ENCODE data around the gene EFNB2.

The EFNB2 gene

DNA sequence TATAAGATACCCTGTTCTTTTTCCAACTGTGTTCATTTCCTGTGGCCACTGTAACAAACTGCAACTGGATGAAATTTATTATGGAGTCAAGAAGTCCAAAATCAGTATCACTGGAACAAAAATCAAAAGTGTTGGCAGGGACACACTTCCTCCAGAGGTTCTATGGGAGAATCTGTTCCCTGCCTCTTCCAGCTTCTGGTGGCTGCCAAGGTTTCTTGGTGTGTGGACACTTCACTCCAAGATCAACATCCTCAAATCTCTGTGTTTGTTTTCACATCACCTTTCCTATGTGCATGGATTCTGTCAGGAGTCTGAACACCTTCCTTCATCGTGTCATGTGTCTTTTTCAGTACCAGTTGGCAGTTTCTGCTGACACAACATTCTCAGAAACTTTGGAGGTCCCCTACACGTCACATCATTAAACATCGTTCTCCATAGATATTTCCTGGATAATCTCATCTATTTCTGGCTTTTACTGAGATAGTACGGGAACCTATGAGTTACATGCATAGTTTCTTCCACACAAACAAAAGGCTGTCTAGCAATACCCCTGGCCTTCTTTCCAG, 15.2 kb upstream of the EFNB2 start:
- no peak for DNase-seq

DNA sequence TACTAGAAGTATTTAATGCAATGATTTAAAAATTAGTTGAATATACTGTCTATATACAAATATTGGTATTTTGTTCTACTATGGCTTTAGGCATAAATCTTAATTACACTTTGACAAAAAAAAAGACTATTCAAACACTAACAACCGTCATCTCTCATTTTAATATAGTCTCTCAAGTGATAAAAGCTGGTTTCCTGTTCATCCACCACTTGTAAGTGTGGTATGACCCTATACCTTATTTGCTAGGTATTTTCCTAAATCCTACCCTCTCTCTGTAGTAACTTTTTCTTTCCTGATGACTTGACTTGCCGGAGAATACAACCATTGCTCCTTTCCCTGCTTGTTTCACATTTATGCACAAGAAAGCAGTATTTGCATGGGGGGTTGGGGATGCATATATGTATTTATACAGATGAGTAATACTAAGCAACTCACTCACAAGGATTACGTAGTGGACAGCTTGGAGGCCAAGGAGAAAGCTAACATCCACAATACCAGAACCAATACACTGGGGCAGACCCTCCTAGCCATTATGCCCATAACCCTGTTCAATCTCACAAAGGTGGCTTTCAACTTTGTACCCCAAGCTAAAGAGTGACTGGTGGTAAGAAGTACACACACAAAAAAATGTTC, 12.7 kb upstream of the EFNB2 start:
- no peak for DNase-seq

DNA sequence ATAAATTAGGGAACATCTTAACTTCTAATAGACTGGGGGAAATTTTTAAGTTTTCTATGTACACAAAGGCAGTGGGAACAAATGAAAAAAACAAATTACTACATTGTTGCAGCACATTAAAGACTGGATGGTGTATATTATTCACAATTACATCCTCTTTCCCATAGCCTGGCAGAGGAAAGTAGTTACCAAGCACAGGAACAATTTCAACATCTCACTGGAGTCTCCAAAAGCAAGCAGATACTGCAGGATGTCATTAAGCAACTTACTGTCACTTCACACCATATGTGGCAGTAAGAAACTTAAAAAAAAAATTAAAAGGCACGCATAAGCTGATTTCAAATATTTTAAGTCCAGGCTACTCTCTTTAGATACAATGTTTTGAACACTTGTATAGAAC, 6.4 kb upstream of the EFNB2 start:
- DNase-seq = no peak

DNA sequence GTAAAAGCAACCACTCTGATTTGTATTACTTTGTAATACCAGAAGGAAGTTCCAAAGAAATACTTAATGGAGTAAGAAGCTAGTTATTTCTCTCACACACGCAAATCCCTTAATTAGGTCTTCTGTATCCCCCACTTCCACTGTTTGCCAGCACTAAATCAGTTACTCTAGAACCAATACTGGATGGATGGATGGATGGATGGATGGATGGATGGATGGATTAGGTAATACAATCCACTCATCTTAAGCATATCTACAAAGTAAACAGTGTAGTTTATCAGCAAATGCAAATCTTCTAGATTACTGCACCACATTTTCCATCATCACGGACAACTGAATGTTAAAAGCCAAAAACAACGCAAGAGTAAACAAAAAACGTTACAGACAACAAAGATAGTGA, 5.2 kb upstream of the EFNB2 start:
- no peak for DNase-seq

DNA sequence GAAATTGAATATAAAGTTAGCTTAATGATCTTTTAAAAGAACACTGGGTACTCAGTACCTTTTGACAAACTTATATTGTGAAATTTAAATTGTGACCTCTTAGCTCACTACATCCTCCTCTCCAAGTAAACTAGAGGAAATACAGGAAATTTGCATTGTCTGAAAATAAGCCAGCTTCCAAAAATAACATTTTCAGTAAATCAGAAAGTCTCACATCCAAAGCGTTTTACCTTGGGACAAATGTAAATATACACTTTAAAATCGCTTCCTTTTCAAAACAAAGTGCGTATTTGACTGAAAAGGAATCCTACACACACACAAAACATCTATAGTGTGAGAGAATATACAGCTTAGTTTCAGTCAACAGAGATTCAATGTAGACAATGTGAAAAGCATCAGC, 2.1 kb upstream of the EFNB2 start:
- no peak for DNase-seq

DNA sequence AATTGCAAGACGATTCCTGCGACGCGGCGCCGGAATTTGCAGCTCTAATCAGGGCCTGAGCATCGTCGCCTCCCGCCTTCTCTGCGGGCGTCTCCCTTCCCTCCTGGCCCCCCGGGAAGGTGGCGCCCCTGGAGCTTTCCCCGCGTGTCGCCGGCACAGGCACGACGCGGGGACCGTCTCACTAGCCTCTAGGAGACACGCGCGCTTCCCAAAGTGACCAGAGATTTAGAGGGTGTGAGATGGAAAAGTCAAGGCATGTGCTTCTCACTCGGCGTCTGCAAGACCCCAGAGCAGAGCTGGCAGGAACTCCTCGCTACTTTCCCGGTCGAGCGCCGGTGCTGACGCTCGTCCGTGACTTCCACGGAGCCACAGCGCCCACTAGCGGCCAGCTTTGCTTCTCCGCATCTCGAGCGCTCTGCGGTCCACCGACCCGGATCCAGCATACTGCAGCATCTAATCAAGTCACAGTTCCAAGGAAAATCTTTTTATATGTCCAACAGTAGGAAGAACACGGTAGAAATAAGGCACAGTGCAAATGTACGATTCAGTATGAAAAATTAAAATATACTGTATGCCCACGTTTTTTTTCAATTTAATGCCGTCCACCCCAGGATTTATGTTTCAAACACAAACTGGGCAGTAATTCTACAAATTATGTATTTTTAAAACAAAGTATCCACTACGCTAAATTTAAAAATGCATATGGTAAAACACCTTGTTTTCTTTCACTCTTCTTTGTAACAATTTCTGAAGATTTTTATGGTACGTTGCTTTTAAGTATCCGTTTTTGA, 977 bp upstream of the EFNB2 start:
- peak; percentile 52 for DNase-seq

DNA sequence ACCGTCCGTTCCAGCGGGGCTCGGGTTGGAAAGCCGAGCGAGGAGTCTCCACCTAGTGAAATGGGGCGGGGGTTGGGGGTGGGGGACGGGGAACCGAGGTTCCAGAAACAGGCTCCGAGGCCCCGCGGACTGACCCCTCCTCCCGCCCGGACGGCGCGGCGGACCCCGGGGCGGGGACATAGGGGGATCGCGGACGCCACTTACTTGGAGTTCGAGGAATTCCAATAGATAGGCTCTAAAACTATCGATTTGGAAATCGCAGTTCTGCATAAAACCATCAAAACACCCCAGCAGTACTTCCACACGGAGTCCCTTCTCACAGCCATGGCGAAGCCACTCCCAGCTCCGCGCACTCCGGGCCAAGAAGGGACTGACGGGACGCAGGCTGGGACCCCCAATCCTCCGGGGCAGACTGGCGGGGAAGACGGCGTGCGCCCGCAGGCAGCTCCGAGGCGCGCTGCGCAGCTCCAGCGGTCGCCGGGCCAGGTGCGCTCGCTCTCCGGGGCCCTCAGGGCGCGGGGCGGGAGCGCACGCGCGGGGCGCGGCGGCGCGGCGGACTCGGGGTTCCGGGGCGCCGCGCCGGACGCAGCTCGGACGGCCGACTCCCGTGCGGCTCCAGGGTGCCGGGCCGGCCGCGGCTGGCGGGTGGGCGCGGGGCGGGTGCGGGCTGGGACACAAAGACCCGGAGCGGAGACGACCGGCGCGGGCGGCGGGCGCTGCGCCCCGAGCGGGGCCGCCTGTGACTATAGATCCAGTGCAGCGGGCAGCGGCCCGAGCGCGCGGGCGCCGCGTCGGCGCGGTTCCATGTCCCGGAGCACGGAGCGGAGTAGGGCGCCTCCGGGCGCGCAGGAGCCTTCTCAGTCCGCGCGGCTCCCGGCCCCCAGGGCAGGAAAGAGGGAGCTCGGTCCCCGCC, 567 bp downstream of the EFNB2 start:
- no peak for DNase-seq

DNA sequence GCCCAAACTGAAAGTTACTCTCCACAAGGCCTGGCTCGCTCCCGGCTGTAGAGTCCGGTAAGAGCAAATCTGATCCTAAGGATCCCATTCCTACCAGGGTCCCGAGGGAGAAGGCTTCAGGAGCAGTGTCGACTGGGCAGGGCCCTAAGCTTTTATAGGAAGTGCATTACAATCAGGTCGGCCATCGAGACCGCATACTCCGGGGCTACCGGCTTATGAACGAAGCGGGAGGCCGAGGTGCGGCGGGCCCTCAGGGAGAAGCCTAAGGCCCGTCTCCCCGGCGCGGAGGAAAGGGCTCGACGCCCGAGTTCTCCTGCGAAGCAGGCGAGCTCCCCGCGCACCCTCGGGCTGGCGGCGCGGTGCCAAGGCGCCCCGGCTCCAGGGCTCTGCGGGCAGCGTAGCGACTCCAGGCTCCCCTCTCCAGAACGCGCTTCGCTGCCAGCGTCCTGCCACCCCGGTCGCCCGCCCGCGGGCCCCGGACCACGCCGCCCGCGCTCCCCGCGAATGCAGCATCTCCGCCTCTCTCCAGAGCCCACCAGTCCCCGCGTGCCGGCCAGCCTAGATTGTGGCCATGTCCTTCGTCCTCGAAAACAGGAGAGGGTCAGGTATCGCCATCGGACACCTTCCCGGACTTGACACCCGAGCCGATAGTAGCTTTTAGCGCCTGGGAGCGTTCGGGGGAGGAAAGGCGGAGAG, 1.4 kb downstream of the EFNB2 start:
- no peak for DNase-seq

DNA sequence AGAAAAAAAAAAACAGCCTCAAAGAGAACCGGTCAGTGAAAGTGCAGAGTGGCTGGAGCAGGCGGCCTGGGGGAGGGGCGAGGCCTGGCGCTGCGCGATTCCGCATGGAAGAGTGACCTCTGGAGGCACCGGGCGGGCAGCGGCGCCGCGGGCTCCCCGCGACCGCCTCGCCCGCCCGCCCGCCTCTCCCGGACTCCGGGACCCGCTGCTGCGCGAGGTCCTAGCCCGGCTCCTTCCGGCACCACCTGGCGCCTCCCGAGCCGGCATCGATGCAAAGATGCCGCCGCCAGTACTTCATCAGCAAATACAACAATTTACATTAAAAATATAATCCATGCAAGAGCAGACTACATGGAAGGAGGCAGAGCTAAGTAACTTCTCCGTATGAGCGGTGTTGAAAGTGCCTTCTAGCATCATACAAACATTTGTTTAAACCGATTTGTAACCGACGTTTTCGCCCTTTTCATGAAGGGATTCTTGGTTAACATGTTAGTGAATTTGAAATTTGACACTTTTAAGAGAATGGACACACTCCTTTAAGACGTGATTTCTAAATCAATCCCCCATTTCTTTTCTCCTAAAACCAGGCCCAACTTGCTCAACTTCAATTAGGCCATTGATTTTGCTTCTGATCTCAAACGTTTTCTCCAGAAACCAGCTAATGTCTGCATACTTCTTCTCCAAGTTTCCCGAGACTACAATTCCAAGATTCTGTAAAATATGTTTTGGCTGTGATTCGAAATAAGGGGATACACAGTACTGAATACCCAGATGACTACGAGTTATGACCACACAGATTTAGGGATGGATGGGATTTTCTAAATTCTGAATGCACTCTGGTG, 2.1 kb downstream of the EFNB2 start:
- peak; percentile 18 for DNase-seq

DNA sequence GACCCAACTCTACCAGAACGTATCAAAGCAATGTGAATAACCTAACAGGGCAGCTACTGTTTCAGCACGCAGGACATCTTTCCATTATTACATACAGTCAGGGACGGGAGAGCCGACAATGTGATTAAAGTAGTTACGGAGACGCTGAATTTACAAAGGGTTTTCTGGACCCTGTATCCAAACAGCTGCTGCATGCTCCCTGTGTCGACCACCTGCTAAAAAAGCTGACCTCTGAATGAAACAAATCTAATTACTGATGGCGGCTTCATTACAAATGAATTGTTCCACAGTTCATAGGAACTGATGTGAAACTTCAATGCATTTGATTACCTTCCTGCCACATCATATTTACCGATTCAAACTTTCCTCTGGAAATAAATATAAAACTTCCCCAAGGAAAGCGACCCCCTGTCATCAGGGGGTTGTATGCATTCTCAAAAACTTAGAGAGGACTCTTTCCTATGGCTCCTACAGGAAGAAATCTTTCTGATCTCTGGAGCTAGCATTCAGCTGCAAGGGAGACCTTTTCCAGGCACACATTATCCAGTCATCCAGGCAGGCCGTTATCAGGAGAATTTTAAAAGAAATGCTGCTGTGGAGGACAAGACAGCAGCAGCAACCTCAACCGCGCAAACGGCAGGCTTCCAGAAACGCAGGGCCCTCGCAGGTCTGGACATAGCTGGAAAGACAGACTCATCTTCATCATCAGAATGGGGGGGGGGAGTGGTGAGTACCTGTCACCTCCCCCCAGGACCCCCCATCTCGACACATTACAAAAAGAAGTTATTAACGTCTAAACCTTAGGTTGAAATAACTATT, 3.1 kb downstream of the EFNB2 start:
- DNase-seq = no peak

DNA sequence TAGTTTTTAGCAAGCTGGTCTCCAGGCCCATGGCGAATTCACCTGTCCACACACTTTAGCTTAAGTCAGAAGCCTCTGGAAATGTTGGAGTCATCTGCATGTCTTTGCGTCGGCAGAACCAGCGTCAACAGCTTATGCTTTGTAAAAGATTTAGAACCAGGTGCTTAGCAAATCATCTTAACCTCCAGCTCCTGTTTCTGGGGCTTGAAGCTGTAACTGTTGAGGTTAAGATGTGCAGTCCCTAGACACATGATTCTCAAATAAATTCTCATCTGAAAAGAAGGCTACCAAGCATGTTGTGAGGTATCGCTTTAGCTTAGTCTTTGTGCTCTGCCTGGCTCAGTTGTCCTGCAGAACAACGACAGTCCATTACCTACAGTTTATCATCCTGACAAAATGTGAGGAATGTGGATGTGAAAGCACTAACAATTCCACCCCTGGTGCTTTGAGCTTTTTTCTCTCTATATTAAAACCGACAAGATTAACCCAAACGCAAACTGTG, 4.4 kb downstream of the EFNB2 start:
- no peak for DNase-seq

DNA sequence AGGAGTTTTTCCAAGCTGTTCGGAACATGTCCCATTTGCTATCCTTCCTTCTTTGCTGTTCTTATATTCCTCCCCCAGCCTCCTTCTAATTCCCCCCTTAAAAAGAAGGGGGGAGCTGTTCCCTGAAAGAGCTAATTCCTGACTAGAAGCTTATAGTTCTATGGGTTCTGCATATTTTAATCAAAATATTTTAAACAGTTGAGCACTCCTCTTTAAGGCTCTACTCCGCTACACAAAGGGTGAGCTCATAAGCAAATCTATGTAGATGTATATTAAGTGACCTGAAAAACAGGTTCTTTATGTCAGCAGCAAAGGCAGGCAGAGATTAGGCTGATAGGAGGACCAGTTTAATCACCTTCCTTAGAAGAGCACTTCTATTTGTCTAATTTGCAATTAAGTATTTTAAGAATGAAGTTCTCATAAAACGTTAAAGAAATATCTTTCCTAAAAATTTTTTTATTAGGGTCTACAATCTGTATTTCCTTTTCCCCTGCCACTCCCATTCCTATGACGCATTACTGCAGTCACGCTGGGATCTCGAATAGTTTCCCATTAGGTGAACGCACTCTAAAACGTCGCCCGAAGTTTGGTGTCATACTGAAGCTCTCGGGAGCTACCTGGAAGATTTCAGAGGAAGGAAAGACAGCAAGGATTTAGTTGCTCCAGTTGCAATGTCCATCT, 5.2 kb downstream of the EFNB2 start:
- no peak for DNase-seq

DNA sequence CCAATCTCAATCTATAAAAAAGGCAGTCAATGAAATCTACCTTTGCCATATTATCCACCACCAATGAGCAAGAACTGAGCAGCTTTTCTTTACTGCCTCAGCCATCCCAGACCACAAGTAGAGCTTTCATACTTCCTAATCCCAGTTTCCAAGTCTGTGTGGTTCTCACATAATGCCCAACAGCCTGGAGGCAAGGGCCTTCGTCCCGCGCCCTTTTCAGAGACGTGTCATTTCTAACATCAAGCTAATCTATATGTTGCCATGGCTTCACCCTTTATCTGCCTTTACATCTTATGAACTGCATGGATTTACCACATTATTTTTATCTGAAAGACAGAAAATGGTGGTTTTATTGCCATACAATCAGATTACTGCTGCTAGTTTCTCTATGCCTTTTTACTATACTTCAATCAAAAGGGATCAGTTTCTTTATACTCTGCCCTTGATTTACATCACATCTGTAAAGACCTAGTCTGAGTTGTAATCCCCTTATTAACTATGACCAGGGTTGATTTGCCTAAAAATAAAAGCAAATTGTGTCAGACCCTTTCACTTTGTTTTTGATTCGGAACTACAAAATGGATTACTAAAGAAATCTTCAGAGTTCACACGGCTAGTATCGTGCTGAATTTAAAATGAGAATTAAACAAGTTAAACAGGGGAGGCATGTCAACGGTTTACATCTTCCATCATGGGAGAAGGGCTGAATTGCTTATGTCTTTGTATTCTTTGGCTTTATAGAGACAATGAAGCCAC, 5.9 kb downstream of the EFNB2 start:
- no peak for DNase-seq

DNA sequence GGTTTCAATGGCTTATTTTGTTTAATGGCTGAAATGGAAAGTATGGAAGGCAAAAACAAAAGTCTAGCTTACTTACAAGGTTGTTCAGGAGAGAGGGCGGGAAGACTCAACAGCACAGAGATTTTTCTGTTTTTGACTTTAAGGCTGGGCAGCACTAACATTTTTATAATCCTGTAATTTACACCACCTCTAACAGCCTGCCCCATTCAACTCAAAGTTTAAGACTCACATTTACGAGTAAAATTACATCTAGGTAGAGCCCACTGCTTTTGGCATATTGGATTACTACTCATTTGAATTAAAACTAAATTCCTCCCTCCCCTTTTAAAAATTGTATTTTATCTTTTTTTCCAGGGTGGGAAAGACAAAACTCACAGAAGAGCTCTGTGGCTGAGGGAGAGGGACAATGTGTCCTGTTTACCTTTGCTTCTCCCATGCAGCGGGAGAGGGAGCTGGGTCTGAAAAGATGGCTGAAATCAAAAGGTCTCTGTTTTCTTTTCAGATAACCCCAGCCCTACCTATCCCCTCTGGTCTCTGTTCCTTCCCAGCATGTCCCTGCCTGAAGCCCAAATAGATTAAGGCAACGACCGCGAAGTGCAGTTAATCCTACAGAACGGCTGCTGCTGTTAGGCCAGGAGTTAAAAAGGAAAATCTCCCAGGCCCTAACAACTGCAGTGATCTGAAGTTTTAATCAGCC, 6.6 kb downstream of the EFNB2 start:
- DNase-seq = no peak

DNA sequence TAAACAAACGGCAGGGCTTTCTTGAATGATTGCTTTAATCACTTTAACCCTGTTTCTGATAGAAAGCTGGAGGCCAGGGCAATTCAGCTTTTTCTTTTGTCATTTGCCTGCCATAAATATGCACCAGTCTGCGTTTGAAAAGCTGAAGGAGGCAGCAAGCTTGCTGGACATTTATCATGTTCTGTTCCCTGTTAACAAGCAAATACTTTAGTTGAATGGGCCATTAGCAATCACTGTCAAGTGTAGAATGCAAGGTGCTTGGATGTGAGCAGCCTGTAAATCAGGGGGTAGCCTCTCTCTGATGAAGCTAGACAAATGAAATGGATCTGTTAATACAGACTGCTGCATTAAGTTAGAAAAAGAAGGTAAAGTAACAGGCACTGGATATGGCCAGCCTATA, 7.6 kb downstream of the EFNB2 start:
- DNase-seq = no peak

DNA sequence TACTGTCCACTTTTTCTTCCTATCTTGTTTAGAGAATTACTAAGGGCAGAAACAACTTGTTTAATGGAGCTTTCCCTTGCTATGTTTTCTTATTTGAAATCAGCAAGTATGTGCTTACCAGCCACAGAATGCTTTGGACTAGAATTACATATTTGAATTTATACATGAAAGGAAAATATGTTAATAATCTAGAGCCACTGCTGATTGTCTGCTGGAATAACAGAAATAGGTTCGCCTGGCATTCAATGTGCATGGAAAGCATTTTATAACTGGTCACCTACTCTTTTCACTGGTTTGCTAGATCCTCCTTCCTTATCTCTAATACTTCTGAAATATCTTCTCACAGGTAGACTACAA, 8.0 kb downstream of the EFNB2 start:
- no peak for DNase-seq

DNA sequence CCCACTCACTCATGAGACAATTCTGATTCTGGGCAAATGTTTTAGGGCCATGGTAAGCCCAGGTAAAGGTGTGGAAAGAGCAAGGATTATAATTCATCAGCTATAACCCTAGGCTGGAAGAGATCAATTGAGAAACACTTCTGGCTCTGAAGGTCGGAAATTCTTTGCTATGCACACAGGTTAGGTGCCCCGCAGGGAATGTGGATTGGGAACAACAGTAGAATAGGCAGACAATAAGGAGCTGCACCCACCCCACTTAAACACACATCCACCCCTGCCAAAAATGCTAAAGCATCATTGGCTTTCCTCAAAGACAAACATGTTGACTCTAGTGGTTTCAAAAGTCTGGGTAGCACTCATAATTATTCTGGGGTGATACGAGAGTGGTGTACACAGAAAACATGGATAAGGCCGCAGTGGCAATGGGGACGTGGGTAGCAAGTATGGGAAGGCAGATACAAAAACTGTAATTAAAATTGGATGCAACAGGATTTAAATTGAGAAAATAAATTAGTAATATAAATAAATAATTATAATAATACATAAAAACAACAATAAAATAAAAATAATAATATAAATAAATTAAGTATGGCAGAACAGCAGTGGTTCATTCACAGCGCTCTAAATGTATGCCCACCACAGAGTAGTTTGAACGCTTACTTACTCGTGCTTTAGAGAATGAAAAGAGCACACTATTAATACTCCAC, 8.6 kb downstream of the EFNB2 start:
- DNase-seq = no peak

DNA sequence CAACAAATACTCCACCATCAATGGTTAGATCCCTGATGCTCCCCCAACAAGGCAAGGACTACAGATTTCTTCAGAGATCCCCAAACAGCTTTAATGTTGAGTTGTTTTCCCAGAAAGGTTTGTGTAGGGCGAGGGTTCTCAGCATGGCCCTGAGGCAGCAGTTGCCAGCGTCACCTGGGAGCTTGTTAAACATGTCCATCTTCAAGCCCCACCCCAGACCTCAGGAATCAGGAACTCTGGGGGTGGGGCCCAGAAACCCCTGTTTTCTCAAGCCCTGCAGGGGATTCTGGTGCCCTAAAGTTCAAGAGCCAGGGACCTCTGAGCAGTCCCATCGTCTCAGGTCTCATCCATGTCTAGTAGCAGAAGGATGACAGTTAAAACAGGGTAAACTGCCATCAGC, 9.6 kb downstream of the EFNB2 start:
- no peak for DNase-seq

All from KG1 (cell line).